KMS-11 (cell line): ENCODE data around the gene EDA.

Experiments
- H2AFZ ChIP-seq: fragments of 200-600 bp; sonication (generic); 2 replicates; pipeline ENCODE4 v1.6.1; 2016; ENCODE audit warnings: antibody characterized with exemption, mixed run types, low read depth
- H3K27ac ChIP-seq: fragments of 200-600 bp; sonication (generic); 2 replicates; pipeline ENCODE4 v1.6.1; 2016; ENCODE audit warnings: mild to moderate bottlenecking, mixed run types
- H3K27me3 ChIP-seq: fragments of 200-600 bp; sonication (generic); 2 replicates; pipeline ENCODE4 v1.6.1; 2017; ENCODE audit warnings: mild to moderate bottlenecking, low read depth, mixed run types, moderate library complexity; ENCODE audit not compliant: insufficient read depth
- H3K36me3 ChIP-seq: fragments of 200-600 bp; sonication (generic); 2 replicates; pipeline ENCODE4 v1.6.1; 2017; ENCODE audit warnings: mild to moderate bottlenecking, mixed run types; ENCODE audit not compliant: insufficient read depth
- H3K4me1 ChIP-seq: fragments of 200-600 bp; sonication (generic); 2 replicates; pipeline ENCODE4 v1.6.1; 2016; ENCODE audit warnings: mild to moderate bottlenecking, low read depth, mixed run types; ENCODE audit not compliant: poor library complexity, severe bottlenecking
- H3K4me2 ChIP-seq: fragments of 200-600 bp; sonication (generic); 2 replicates; pipeline ENCODE4 v1.7.0; 2016; ENCODE audit warnings: mild to moderate bottlenecking, mixed run types
- H3K4me3 ChIP-seq: fragments of 200-600 bp; sonication (generic); IDR thresholded peaks from 2 replicates; pipeline ENCODE4 v1.6.1; 2017; ENCODE audit warnings: low read depth, low read length, mixed read lengths; ENCODE audit not compliant: insufficient read depth
- H3K79me2 ChIP-seq: fragments of 200-600 bp; sonication (generic); 2 replicates; pipeline ENCODE4 v1.6.1; 2016; ENCODE audit warnings: low read depth, mixed run types; ENCODE audit not compliant: insufficient read depth
- H3K9ac ChIP-seq: fragments of 200-600 bp; sonication (generic); 2 replicates; pipeline ENCODE4 v1.6.1; 2016; ENCODE audit warnings: mild to moderate bottlenecking, mixed run types
- H4K20me1 ChIP-seq: fragments of 200-600 bp; sonication (generic); 2 replicates; pipeline ENCODE4 v1.6.1; 2016; ENCODE audit warnings: mild to moderate bottlenecking, mixed run types; ENCODE audit not compliant: insufficient read depth
- TF ChIP-seq, protein P1 (sequence below): fragments of 200-600 bp; sonication (generic); conservative IDR thresholded peaks from 2 replicates; pipeline ENCODE4 v1.6.1; 2017; ENCODE audit warnings: low read depth, mild to moderate bottlenecking, antibody characterized with exemption, low read length, moderate library complexity, mixed read lengths

EDA gene

DNA sequence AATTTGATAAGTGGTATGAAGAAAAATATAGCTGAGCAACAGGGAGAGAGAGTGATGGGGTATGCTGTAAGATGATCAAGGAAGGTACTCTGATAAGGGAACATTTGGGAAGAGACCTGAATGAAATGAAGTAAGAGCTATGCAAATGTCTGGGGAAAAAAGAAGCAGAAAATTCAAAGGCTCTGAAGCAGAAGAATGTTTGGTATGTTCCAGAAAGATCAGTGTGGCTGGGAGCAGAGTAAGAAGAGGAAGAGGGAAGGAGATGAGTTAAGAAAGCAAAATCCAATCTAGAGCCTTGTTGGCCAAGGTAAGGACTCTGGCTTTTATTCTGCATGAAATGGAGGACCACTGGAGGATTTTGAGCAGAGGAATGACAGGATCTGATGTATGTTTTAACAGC lies 343.8 kb downstream of the EDA start:
- Histone ChIP-seq H3K27me3 (no peaks in the 10 kb centered on the region), H3K4me2 (no peak overlapping the region), H3K4me3 (no peak overlapping the region), H2AFZ (no peak overlapping the region), H3K9ac (no peak overlapping the region), H3K36me3 (no peaks in the 10 kb centered on the region), H3K79me2 (no peaks in the 10 kb centered on the region), H3K27ac (no peak overlapping the region), H4K20me1 (no peaks in the 10 kb centered on the region), H3K4me1 (no peaks in the 10 kb centered on the region)
- TF ChIP-seq, protein P1, sequence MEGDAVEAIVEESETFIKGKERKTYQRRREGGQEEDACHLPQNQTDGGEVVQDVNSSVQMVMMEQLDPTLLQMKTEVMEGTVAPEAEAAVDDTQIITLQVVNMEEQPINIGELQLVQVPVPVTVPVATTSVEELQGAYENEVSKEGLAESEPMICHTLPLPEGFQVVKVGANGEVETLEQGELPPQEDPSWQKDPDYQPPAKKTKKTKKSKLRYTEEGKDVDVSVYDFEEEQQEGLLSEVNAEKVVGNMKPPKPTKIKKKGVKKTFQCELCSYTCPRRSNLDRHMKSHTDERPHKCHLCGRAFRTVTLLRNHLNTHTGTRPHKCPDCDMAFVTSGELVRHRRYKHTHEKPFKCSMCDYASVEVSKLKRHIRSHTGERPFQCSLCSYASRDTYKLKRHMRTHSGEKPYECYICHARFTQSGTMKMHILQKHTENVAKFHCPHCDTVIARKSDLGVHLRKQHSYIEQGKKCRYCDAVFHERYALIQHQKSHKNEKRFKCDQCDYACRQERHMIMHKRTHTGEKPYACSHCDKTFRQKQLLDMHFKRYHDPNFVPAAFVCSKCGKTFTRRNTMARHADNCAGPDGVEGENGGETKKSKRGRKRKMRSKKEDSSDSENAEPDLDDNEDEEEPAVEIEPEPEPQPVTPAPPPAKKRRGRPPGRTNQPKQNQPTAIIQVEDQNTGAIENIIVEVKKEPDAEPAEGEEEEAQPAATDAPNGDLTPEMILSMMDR, result no peak

DNA sequence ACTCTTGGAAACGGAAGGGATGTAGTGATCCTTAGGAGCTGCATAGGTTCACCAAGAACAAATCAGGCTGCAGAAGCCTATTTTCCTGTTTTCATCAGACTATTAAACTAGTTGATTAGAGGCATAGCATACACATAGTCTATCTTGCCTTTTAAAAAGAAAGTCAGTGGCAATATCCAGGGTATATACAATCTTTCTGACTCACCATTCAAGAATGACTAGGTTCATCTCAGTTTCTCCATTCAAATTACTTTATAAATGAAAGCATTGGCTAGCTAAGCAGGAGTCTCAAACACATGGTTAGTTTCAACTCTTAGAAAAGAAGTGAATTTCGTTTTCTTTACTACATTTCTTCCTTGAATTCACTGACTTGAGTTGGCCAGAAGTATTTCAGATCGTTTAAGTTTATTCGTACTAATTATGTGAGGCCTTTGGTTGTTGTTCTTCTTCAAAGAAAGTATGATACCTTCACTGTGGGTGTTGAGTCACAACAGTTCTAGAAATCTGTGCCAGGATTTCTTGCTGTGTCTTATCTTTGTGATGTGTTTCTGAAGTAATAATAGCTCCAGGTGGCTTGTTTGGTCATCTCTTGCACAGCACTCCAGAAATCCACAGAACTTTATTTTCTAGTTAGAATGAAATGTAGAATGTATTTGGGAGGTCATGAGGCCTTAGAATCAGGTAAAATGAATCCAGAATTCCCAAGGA lies 345.6 kb downstream of the EDA start:
- H3K9ac ChIP-seq, result no peak overlapping the region
- no peaks in the 10 kb centered on the region for H4K20me1 ChIP-seq
- no peak overlapping the region for H3K4me3 ChIP-seq
- no peaks in the 10 kb centered on the region for H3K36me3 ChIP-seq
- TF ChIP-seq, protein P1, result no peak
- no peaks in the 10 kb centered on the region for H3K27me3 ChIP-seq
- no peak overlapping the region for H3K4me2 ChIP-seq
- H3K27ac ChIP-seq, result no peak overlapping the region
- H3K79me2 ChIP-seq, result no peaks in the 10 kb centered on the region
- H2AFZ ChIP-seq, result no peak overlapping the region
- H3K4me1 ChIP-seq, result no peaks in the 10 kb centered on the region

DNA sequence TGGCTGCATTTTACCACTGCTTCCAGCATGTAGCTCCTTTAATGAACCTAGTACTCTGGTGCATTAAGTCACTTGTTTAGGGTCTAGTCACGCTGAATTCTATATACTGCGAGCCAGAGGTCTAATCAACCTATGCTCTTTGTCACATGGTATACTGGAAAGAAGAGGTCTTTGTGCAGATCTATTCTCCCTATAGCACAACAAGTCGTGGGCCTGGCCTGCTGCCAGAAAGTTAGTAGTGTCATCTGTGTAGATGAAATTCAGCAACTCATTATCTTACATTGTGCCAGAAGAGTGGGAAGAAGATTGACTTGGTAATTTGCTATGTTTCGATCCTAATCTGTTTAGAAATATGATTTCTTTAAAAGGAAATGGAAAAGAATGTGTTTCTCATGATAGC lies 353.0 kb downstream of the EDA start:
- Histone ChIP-seq H3K36me3 (no peaks in the 10 kb centered on the region), H4K20me1 (no peaks in the 10 kb centered on the region), H3K4me3 (no peak overlapping the region), H3K9ac (no peak overlapping the region), H3K79me2 (no peaks in the 10 kb centered on the region), H2AFZ (no peak overlapping the region), H3K4me2 (no peak overlapping the region), H3K27ac (no peak overlapping the region), H3K4me1 (no peaks in the 10 kb centered on the region), H3K27me3 (no peaks in the 10 kb centered on the region)
- TF ChIP-seq, protein P1, result no peak

DNA sequence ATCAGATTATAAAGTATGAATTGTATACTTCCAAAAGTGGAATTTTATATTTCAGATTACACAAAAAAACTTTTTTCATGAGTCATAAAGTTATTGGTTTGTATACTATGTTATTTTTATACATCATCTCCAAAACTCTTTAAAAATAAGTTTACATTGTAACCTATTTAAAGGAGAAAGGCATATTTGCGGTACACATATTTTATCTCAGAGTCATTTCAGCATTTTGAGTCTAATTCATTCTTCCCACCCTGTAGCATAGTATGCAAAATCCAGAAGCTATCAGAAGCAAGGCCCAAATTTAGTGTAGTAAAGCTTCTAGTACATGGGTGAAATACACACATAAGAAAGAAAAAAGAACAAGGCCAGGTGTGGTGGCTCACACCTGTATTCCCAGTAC lies 353.5 kb downstream of the EDA start:
- no peak overlapping the region for H2AFZ ChIP-seq
- H4K20me1 ChIP-seq, result no peaks in the 10 kb centered on the region
- H3K79me2 ChIP-seq, result no peaks in the 10 kb centered on the region
- H3K4me3 ChIP-seq, result no peak overlapping the region
- H3K36me3 ChIP-seq, result no peaks in the 10 kb centered on the region
- H3K27me3 ChIP-seq, result no peaks in the 10 kb centered on the region
- H3K27ac ChIP-seq, result no peak overlapping the region
- H3K4me1 ChIP-seq, result no peaks in the 10 kb centered on the region
- no peak overlapping the region for H3K4me2 ChIP-seq
- TF ChIP-seq, protein P1, result no peak
- H3K9ac ChIP-seq, result no peak overlapping the region
